GM20431 (cell line): ENCODE measurements around the gene CD82.

Experiments used
- in situ Hi-C: fragments of 300-500 bp; cut with MseI, MboI; formaldehyde crosslinking; loops from one replicate; pipeline ENCODE4 v1.15.0; 2020; ENCODE audit warnings: low sequenced_read_pairs; ENCODE audit not compliant: unreplicated experiment

Gene CD82

DNA sequence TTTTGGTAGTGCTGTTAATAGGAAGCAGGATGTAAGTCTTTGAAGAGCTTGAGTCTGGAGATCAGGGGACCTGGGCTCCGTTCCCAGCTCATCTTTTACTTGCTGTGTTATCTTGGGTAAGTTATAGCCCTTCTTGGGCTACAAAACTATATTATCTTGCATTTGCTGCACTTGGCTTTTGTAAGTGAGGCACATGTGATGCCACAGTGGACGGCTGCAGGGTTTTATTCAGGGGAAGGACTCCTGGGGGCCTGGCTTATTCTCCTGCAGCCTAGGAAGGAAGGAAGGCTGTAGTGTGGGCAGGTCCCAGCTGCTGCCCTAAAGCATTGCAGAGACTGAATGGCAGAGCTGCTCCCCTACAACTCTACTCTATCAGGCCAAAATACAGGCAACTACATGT lies 6.4 kb downstream of the CD82 start:
- in situ Hi-C loops = no loop called here

DNA sequence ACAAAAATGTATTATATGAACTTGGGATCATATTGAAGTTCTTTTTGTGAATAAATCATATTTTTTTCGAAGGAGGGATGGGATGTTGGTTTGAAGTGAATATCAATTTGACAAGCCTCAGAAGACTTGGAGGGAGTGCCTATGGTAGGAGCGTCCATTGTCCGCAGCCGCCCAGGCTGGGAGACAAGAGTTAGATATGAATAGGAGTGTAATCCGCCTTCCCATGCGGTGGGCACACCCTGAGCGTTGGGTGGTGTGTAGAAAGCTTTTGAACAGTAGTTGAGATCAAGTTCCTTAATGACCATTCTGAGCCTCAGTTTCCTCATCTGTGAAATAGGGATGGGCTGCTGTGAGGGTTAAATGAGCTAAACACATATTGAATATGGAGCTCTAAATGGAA lies 7.0 kb downstream of the CD82 start:
- in situ Hi-C loops = no loop called here

DNA sequence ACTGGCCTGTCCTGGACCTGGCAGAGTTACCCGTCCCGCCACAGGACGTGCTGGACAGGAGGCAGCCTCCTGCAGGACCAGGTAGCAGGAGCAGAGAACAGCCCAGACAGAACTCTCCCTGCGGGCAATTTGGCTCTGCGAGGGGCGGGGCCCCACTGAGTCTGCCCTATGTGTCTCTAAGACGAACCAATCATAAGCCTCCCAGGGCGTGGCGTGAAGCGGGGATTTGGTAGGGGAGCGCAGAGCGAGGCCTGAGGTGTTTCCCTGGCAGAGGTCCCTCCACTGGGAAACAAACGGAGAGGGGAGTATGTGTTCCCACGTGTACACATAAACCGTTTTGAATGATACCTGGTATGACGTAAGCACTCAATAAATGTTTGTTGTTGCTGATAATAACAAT lies 7.4 kb downstream of the CD82 start:
- in situ Hi-C loops = no loop called here

DNA sequence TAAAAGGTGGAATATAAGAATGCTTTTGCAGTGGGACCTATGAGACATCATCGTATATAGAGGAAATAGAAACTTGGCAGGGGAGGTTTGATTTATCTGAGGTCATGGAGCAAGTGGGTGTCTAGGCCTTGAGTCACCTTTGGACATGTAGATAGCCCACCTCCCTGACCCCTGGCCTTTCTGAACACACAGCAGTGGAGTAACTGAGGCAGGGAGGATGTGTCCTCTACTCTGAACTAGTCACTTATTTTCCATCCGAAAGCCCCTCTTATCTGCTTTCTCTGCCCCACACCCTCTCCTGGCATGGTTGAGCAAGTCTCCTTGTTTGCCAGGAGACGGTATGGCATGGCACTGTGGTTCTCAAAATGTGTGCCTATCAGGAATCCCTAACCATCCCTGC lies 7.9 kb downstream of the CD82 start:
- in situ Hi-C loops = no loop called here

DNA sequence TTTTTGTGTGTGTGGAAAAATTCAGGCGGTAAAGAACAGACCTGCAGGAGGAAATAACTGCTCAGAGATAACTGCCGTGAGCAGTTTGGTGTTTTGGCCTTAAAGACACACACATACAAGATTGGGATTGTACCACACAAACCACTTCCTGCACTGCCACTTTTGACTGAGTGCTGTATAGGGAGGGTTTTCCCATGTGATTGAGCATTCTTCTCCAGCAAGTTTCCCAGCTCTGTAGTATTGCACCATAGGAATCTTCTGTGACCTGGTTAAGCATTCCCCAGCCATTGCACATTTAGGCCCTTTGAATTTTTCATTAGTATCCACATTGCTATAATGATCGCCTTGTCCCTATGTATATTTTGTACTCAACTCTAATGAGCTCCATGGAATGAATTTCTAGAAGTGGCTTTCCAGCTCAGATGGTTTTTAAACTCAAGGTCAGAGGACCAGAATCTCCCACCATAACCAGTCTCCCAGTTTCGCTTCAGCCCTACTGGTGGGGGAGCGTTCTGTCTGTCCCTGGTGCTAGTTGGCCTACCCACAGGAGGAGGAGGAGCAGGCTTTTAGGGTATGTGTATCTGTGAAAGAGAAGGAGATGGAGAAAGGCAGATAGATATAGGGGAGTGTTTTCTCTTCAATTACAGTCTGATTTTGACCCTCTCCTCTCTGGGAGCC lies 9.3 kb downstream of the CD82 start:
- in situ Hi-C loops = no loop called here

DNA sequence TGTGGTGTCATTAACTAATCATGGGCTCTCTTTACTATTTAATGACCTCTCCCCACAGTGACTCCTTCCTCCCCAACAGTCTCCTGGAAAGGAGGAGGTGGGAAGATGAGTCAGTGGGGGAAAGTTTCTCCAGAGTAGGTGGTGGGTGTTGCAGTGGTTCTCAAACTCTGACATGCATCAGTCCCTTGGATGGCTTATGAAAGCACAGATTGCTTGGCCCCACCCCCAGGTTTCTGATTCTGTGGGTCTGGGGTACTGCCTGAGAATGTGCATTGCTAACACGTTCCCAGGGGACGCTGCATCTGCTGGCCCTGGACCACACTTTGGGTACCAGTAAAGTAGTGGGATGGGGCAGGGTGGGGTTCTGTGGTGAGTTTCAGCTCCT lies 9.8 kb downstream of the CD82 start:
- in situ Hi-C loops = no loop called here

DNA sequence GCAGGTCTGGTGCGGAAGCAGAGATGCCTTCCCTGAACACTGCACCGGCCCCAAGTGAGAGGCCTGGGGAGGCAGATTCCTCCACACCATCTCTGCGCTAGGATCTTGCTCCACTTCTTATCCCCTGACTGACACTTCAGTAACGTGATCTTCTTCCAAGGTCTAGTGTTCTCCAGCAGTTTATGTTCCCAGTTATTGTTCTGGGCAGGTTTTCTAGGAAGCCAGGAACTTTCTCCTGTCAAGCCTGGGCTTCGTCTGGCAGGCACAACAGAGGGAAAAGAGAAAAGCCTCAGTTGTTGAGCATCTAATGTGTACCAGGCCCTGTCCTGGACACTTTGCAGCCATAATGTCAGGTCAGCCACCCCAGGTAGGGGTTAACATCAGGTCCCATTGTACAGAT lies 10.5 kb downstream of the CD82 start:
- in situ Hi-C loops = no loop called here

DNA sequence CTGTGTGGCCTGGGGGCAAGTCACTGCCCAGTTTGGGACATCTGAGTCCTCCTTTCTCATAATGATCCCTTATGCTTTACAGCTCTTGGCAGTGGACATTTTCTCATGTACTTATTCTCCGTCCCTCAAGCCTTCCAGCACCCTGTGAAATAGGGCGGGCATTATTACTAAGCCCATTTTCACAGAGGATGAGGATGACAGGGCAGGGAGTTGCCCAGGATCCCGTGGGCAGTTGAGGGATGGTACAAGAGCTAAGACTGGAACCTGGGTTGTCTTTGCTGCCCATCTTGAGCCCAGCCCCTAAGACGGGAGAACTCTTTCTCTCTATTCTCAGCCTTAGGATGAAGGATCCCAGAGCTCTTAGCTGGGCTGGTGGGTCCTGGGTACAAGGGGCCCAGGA lies 11.2 kb downstream of the CD82 start:
- in situ Hi-C loops = no loop called here

DNA sequence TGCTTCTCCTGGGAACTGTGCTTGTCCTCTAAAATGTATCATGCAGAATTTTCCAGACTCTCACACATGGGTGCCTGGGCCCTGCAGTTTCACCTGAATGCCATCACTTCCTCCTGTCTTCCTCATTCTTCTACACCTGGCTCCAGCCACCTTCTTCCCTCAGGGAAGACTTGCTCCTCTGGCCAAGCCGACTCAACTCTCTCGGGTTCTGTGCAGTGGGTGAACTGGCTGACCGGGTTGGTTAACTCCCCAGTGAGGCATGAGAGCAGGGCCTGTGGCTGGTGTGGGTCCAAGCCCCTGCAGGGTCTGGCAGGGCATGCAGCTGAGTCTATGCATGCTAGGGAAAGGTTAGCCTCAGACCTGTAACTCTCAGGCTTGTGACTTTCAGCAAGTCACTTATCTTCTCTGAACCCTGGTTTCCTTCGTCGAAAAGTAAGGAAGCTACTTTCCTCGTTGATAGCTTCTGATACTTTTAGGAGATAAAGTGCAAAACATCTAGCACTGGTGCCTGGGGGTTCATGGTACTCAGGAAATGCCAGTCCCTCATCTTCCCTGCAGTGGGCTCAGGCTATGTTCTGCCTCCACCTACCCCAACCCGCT lies 11.9 kb downstream of the CD82 start:
- in situ Hi-C loops = no loop called here

DNA sequence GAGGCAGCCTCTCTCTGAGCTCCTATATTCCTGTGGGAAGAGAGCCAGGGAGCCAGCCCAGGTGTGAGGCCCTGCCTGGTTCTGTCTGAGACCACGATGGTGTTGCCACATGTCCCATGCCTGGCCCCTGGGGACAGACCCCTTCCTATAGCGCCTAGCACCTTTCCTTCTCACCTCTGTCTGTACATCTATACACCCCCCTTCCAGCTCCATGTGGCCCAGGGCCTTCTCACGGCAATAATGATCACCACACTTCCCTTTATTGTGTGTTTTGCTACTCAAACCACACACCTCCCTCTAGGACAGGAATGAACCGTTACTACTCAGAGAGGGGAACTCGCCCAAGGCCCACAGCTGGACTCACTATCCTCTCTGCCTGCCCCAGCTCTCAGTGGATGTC lies 12.8 kb downstream of the CD82 start:
- in situ Hi-C loops = no loop called here

DNA sequence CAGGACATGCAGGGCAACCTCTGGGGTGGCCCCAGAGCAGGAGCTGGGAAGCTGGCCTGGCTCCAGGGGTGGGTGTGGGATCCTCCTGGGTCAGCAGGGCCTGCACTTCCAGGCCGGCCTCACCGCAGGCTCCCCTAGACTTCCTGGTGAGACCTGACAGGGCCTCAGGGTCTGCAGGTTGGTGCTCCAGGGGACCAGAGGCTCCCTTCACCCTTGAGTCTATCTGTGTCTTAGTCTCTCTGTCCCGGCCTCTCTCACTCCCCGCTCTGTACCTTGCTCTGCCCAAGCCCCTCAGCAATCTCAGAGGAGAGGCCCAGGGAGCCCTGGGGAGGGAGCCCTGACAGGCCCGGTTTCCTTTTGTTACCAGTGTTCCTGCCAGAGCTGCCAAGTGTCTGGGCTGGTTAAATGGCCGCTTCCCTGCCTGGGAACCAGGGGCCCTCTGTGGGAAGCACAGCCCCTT lies 13.9 kb downstream of the CD82 start:
- in situ Hi-C loops = no loop called here

DNA sequence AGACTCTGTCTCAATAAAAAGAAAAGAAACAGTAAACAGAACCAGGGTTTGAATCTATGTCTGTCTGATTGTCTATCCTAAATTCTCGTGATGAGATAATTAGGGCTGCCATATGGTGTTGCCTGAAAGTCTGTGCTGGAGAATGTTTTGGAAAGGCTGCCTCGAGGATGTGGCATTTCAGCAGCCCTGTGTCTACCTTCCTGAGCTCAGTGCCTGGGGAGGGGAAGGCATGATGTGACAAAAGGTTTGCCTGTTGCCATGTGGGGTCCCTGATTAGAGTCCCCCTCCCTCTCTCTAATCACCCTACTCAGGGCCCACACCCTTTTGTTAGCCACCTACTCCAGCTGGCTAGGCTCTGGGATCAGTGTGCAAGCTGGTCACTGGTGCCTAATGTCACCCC lies 15.2 kb downstream of the CD82 start:
- in situ Hi-C loops = no loop called here

DNA sequence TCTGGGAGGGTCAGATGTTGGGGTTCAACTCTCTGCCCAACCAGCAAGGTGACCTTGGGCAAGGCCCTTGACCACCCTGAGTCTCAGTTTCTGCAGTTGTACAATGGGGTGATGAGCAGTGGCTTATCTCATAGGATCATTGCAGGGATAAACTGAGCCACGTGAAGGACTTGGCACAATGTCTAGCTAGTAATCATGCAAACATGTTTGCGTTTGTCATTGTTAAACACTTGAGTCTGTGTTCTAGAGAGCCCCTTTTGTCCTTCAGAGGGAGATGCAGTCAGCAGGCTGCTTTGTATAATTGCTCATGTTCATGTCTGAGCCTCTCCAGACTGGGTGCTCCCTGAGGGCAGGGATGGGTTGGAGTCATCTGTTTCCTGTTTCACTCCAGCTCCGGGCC lies 15.8 kb downstream of the CD82 start:
- in situ Hi-C loops = no loop called here

DNA sequence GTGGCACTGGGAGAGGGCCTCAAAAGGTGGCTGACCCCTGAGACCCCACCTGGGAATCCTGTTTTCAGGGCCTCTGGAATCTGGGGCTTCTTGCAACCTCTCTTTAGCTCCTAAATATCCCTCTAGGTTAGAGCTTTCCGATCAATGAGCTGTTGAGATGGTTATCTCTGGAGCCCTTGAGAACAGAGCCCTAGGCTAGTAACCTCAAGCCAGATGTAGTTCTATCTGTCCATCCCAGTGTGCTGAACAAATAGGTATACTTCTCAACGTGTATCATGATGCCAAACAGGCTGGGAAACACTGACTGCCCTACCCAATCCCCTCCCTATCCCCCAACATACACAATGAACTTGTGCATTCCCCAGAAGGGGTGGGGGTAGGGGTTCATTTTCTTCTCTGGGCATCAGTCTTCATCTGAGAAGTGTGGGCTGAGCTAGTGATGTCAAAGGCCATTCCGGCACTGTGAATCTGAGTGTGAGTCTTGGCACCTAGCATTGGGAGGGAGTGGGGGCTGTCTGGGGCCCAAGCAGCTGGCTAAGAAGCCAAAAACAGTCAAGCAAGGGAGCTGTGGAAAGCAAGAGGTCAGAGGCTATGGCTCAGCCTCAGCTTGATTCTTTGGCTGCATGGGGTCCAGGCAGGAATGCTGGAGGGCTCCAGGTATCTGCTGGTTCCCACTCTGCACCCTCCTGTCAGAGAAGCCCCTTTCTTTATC lies 17.3 kb downstream of the CD82 start:
- in situ Hi-C loops = no loop called here

DNA sequence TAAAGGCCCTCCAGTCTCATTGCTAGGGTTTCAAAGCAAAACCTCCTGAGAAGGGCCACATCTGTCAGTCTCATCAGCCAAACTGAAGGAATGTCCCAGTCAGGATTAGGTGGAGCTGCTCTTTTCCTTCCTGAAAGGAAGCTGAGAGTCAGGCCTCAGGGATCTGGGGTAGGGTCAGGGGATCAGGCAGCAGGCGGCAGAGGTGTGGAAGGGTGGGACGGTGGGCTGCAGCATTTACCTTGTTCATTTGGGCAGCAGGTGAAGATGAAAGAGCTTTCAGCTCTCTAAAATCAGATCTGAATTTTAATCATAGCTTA lies 17.8 kb downstream of the CD82 start:
- in situ Hi-C loops = no loop called here

DNA sequence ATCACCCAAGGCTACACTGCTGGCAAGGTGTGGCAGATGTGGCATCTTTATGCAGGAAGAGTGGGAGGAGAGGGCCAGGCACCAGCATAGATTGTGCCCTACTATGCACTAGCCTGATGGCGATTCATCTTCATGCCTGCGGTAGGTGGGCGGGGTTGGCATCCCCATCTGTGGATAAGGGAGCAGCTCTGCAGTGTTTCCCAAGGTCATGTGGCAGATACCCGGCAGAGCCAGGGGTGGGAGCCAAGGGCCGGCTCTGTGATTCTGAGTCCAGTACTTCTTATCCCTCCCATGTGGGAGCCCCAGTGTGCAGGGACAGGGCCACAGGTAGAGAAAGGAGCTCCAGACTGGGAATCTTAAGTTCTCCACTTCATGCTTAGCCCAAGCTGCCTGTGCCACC lies 20.0 kb downstream of the CD82 start:
- in situ Hi-C loops = no loop called here

DNA sequence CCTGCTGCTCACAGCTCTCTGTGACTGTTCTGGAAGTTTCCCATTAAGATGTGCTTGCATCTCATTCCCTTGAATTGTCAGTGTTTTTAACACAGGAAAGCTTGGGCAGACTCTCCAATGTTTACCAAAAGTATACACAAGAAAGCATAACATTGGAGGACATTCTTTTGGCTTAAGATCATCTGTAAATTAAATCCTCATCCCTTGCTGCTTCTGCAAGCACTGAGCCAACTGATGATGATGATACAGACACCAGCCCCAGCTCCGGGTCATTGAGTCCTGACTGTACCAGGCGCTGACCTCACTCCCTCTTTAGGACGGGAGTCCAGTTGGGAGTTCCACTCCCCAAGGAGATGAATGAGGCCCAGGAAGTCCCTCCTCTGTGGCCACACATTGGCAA lies 23.8 kb downstream of the CD82 start:
- in situ Hi-C loops = no loop called here

DNA sequence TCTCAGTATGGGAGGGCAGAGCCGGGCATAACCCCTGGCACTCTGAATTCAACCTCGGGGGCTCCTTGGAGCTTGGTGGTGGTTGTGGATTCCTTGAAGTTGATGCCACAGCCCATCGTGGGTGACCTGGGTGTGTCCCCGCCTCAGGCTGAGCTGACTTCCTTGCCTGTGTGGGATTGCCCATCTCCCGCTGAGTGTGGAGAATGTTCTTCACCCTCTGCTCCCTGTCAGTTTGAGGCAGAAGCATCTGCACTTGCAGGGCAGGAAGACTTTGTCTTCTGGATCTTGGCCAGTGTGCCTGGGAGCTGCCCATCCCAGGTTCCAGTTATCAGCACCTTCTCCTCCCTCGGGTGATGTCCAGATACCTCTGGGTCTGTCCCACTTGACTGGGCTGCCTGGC lies 25.3 kb downstream of the CD82 start:
- in situ Hi-C loops = no loop called here

DNA sequence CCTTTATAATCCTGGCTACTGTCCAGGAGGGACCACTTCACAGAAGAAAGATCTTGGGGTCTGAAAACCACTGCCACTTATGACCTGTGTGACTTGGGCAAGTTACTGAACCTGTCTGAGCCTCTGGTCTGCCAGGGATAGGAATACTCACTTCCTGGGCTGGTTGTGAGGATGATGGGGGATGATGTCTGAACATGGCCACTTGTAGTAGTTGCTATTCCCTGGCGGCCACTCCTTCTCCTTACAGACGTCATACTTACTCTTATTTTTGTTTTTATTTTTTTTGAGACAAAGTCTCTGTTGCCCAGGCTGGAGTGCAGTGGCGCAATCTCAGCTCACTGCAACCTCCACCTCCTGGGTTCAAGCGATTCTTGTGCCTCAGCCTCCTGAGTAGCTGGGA lies 26.1 kb downstream of the CD82 start:
- in situ Hi-C loops = no loop called here

DNA sequence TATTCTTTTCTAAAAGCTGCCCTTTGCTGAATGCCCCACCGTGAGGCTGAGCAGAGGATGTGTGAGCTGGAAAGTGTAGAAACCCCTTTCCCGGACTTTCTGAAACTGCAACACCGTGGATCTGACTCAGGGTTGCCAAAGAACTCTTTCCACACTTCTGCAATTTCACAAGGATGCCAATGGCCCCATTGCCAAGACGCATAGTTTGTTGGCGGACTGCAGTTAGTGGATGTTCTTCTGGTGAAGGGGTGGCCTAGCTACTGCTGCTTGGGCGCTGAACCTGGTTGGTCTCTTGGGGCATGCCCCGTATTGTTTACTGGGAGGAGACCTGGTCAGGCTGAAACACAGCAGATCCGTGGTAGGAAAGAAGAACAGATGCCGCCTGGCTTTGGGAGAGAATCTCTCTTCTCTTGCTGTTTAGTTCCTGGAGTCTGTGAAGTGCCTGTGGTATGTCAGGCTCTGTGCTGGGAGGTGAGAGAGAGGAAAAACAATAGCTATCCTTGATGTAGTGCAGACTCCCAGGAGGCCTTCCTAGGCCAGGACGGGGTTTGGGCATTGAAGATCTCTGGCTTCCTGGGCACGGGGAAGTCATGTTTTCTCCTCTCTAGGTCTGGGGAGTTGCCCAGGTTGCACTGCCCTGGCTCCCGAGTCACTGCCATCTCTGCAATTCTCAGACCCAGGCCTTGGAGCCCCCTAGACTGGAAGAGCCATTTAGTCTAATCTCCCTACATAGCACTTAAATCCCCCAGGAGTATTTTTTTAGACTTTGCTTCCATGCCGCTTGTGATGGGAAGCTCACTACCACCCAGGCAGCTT lies 26.9 kb downstream of the CD82 start:
- in situ Hi-C loops = no loop called here

DNA sequence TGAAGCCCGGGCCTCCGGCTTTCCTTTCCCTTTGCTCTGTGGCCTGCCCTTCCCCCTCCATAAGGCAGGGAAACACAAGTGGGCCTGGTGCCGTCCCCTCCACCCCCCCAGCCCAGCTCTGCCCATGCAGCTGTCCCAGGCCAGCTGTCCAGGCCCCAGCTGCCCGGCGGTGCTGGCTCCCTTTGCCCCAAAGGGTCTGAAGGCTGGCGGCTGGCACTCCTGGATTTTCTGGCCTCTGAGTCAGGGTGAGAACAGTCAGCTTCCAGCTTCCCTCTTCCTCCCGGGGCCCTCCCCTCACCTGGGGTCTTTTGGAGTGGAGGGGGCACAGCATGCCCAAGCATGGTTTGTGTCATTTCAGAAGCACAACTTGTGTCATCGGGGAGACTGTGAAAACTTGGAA lies 27.8 kb downstream of the CD82 start:
- in situ Hi-C loops = no loop called here
